DMS 273 (cell line): ENCODE results near the gene POLR2J.
"Not testable (repeated sequence)": the region's sequence is repeated elsewhere in the genome, so short reads cannot be mapped to it uniquely, and the experiment has no call there.

Experiments used
- DNase-seq: peaks from one replicate; lab custom pipeline; 2025; ENCODE audit not compliant: unreplicated experiment; lab: John Stamatoyannopoulos, UW

The POLR2J gene

DNA sequence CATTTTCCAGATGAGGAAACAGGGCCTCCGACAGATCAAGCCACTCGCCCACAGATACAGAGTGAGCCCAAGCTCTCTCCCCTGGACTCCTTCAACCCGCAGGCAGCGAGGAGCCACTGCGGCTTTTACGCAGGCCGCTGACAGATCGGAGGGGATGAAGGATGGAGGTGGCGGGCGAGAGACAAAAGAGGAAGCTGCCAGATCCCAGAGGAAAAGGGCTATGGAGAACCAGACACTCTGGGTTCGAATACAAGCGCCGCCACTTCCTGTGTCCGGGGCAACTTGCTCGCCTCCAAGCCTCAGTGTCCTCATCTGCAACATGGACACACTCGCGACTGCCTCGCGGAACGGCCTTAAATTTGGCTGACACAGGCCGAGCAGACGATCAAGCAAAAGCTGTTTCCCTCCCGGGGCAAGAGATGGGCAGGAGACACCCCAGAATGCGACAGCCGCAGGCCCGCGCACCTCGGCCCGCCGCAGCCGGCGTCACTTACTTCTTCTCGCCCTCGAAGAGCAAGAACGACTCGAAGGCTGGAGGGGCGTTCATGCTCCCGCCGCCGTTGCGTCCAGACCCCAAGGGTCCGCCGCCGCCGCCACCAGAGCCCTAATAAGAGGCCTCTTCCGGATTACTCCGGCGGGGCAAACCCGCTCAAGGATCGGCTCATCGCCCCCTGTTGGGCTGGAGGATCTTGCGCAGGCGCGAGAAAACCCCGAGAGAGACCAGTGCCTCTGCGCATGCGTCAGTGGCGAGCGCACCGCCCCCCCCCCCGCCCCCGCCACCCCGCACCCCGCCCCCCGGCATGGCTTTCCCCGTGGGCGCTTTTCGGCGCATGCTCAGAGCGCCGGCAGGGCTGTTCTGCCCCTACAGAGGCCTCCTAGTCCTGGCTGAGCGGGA, at the start of gene POLR2J:
Gene POLR2J, minus strand, starts transcription at position 609 of the 895 bp plus-strand sequence. Its CDS starts 62 bp downstream, at position 547.
- DNase-seq: not testable (repeated sequence)

DNA sequence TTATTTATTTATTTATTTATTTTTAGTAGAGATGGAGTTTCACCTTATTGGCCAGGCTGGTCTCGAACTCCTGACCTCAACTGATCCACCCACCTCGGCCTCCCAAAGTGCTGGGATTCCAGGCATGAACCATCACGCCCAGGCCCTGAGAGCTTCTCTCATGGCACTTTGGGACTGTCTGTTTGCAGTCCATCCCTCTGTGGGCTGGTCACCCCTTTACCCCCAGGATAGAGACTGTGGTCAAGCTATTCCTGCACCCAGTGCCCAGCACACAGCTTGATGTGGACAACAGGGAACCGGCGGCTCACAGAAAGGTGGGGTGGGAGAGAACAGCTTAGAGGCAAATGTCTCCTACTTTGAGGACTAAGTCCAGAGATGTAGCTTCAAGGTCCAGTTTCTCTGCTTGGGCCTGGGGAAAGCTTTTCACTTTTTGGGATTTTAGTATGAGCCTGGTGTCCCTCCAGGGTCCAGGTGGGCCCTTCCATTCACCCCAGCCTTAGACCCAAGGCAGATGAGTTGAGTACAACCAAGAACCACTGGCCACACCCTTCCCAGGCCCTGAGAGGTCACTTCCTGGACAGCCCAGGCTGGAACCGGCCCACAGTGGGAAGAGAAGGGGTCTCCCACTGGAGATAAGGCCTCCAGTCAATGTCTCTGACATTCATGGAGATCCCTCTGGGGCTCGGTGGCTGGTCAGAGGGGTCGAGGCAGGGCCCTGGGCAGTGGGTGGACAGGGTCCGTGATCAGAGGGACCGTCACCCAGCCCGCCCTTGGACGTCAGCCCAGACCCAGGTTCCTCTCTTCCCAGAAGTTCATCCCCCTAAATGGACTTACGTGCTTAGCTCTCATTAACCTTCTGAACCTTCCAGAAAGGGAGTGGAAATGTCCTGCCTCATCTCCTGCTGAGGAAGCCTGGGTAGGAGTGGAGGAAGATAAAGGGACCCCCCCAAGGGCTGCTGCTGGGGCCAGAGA, 49.4 kb upstream of the POLR2J start:
- DNase-seq: not testable (repeated sequence)

DNA sequence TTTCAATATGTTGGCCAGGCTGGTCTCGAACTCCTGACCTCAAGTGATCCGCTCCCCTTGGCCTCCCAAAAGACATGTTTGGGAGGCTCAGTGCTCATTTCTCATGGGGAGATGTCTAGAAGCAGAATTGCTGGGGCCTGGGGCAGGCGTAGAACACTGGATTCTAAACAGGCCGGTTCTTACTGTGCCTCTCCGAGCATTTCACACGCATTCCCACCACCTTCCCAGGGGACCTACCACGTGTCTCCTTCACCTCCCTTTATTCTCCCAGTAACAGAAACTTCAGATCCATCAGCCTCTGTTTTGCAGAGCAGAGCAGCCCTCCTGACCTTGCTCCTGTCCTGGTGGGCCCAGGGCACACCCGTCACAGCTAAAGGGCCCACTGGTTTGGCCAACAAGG, 48.5 kb upstream of the POLR2J start:
- DNase-seq: not testable (repeated sequence)

DNA sequence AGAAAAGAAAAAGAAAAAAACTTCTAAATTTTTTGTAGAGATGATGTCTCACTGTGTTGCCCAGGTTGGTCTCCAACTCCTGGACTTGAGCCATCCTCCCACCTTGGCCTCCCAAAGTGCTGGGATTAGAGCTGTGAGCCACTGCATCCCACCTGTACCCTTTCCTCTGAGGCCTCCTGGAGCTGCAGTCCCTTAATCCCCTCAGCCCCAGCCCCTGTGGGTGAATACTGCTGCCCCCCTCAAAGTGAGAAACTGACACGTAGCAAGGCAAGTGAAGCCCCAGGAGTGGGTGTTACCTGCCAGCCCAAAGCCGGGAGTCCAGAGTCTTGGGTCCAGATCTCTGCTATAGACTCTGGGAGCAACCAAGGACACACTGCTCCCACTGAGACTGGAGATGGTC, 46.1 kb upstream of the POLR2J start:
- not testable (repeated sequence) for DNase-seq

DNA sequence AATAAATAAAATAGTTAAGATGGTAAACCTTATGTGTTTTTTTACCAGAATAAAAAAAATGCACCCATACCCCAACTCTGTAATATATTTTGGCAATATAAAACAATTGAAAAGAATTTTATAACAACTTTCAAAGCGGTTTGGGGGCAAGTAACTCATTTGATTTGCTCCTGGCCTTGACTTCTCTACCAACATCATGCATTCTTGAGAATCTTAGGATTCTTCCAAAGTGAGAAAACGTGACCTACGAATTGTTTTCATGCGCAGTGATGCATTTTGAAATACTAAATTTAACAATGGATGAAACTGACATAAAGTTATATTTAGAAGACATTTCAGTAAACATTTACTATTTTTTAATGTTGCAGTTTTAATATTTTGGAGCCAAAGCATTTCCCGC, 42.1 kb upstream of the POLR2J start:
- DNase-seq: not testable (repeated sequence)

DNA sequence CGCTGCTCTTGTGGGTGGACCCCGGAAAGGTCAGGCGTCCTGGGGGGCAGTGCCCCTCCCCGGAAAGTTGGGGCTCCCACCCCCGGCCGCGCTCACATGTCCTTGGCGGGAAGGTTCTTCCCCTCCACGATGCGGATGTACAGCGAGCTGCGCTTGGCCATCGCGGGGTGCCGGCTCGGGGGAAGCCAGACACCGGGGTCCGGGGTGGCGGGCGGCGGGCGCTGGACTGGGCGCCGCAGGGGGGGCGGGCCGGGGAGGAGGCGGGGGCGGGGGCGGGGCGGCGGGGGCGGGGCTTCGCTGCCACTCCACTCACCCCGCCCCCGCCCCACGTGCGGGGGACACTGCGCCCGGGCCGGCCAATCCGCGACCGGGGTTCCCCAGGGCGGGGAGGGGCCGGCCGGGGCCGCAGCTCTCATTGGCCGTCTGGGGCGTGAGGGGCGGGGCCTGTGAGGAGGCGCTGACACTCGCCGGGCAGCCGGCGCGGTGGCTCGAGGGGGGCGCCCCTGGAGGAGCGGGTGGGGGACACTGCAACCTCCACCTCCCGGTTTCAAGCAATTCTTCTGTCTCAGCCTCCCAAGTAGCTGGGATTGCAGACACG, 38.9 kb upstream of the POLR2J start, which contains the start of gene RASA4B:
Gene RASA4B, minus strand, starts transcription at position 228 of the 598 bp plus-strand sequence. Its CDS starts 67 bp downstream, at position 161.
- DNase-seq: not testable (repeated sequence)

DNA sequence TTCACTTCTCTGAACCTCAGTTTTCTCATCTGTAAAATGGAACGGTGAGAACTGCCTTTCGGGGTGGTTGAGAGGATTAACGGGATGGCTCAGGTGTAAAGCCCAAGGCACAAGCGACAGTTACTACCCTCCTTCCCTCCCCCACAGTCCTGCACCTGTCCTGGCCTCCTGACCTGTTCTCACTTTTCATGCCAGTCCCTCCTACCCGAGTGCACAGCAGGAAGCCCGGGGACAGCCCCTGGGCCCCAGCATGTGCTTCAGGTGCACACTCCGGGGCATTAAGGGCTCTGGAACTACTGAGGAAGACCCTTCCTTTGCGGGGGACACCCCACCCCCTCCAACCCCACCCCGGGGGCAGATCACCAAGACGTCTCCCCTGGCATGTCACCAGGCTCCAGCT, 38.2 kb upstream of the POLR2J start:
- DNase-seq: not testable (repeated sequence)

DNA sequence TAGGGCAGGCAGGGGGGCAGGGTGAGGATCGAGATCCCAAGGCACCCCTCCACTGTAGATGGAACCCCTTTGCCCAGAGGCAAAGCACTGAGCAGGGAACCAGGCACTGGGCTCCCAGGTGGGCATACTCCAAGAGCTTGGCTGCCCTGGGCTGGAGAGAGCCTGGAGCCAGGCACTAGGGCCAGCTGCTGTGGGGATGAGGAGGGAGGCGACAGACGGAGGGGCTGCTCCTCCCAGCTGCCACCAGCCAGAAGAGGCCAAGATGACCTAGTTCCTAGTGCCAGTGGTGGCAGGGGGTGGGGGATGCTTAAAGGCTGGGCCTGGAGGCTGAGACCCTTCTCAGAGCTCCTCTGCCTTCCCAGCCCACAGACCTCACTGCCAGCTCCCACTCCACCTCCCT, 37.2 kb upstream of the POLR2J start:
- DNase-seq: not testable (repeated sequence)

DNA sequence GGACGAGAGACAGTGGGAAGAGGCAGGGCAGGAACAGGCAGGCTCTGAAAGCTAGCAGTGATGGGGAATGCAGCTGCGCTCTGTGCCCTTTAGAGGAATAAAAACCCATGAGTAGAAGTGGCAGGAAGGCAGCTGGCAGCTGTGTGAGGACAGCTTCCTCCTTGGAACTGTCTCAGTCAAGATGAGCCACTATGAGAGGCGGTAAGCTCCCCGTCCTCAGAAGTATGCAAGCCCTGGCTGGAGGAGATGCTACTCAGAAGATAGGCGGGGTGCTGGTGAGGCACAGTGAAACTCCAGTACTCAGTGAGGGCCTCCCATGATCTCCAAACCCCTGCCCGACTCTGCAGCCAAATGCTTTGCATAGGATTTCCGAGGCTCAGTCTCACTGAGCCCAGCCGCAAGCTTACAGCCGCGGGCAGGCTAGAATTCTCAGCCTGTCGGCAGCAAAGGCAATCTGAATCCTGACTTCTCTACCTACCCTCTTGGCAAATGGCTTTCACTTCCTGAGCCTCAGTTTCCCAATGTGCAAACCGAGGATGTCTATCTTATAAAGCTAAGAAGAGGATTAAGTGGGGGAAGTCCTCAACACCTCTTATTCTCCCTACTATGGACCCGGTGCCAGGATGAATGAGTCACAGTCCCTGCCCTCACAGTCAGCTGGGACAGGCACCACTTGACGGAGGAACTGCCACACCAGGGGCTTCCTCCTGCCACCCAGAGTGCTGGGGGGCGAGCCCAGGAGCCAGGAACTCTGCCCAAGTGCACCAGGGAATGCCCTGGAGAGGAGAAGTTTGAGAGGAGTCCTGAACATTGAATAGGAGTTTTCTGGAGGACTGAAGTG, 36.4 kb upstream of the POLR2J start:
- DNase-seq: not testable (repeated sequence)

DNA sequence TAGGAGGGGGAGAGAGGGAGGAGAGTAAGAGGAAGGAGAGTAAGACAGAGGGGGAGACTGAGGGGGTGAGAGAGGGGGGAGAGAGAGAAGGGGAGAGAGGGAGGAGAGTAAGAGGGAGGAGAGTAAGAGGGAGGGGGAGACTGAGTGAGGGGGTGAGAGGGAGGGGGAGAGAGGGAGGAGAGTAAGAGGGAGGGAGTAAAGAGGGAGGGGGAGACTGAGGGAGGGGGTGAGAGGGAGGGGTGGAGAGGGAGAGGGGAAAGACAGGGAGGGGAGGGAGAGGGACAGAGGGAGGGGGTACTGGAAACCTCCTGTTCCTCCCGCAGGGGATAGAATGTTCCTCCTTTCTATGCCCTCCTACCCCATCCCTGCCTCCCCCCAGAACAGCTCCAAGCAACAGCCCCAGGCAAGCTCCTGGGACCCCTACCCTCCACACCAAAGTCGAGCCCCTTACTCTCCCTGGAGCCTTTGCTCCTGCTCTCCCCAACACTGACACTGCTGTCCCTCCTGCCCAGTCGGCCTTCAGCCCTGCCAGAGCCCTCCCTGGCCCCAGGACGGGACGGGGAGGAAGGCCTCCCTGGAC, 34.0 kb upstream of the POLR2J start:
- not testable (repeated sequence) for DNase-seq

DNA sequence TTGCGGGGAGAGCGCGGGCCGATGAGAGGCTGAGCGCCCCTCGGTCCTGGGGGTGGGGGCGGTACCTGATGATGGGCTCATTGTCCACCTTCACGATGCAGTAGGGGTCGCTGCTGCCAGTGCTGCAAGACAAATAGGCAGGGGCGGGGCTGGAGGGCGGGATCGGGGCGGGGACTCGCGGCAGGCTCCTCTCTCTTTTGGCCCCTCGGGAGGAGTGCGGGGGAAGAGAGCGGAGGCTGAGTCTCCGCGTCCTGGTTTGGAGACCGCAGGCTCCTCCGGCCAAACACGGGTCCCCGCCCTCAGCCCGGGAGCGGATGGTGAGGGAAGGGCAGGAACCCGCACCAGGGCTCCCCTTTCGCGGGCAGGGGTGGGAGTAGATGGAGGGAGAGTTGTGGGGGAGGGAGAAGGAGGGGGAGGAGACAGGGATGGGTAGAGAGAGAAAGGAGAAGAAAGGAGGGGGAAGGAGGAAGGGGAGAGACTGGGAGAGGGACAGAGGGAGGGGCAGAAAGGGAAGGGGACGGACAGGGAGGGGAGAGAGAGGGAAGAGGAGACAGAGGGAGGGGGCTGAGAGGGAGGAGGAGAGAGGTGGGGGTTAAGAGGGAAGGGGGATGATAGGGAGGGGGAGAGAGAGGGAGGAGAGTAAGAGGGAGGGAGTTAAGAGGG, 33.3 kb upstream of the POLR2J start:
- not testable (repeated sequence) for DNase-seq

DNA sequence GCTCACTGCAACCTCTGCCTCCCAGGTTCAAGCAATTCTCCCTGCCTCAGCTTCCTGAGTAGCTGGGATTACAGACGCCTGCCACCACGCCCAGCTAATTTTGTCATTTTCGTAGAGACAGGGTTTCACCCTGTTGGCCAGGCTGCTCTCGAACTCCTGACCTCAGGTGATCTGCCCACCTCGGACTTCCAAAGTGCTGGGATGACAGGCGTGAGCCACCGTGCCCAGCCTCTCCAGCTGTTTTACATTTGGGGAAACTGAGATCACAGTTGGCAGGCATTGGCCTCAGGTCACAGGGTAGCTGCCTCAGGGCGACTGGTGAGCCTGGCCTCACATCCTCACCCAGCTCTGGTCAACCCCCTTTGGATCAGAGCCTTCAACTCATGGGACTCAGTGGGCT, 31.9 kb upstream of the POLR2J start:
- not testable (repeated sequence) for DNase-seq

DNA sequence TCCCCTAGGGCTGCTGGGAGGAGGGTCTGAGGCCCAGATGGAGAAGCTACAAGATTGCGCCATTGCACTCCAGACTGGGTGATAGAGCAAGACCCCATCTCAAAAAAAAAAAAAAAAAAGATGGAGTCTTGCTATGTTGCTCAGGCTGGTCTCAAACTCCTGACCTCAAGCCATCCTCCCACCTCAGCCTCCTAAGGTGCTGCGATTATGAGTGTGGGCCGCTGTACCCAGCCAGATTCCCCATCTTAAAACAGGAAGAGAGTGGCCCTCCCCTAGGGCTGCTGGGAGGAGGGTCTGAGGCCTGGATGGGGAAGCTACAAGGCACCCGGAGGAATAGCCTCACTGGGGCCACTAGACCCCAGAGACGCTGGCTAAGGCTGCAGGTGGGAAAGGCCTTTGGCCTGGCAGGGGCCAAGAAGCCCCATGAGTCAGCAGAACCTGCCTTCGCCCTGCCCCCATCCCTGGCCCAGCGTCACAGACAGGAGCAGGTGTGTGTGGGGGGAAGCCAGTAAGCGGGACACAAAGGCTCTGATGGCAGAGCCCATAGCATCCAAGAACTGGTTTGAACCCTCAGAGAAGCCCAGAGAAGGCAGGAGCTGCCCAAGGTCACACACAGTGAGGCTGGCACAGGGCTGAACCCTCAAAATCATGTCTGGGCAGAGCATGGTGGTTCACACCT, 28.8 kb upstream of the POLR2J start:
- not testable (repeated sequence) for DNase-seq

DNA sequence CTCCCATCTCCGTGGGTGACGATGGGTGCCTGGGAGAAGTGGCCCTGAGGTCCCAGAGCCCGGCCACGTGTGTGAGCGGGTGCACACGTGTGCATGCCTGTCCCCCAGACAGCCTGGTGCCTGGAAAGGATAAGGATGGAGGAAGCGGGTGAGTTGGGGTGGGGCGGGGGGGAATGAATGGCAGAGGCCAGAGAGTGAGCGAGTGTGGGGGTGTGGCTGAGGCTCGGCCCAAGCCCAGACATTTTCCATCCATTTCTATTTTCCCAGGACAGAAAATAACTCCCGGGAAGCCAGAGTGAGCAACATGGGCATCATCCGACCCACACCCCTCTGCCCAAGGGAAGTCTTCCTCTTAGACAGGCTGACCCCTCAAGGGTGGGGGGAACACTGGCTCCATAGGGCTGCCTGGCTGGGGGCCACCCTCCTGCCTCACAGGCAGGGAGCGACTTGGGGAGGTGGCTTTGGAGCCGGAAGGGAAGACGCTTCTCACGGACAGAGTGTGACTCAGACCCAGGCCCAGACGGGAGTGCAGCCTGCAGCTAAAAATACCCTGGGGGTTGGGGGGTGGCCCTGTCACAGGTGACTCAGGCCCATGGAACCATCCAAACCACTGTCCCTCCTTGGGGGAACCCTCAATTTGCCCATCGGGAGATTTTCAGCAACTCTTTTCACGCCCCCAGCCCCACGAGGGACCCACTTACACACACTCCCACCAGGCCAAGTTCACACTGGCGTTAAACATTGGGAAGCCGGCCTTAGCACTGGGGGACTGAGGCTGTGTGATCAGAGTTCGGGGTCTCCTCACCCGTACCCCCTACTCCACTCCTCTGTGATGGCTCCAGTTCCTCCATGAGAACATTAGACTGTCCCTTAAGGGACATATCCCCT, 26.8 kb upstream of the POLR2J start:
- not testable (repeated sequence) for DNase-seq

DNA sequence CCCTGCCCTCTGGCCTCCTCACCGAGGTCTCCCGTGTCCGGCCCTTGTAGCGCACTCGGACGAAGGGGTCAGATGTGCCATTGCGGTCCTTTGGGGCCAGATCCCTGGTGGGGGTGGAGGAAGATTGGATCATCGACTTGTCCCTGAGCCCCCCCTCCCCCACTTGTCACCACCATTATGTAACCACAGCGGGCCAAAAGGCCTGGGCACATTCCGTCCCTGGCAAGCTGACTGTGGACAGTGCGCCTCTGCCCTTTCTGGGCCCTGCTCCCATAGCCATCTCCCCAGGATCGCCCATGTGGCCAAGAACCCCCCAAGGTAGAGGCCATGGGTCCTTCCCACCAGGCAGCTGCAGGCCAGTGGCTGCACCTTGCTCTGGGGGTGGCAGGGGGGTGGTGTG, 24.4 kb upstream of the POLR2J start:
- DNase-seq: not testable (repeated sequence)

DNA sequence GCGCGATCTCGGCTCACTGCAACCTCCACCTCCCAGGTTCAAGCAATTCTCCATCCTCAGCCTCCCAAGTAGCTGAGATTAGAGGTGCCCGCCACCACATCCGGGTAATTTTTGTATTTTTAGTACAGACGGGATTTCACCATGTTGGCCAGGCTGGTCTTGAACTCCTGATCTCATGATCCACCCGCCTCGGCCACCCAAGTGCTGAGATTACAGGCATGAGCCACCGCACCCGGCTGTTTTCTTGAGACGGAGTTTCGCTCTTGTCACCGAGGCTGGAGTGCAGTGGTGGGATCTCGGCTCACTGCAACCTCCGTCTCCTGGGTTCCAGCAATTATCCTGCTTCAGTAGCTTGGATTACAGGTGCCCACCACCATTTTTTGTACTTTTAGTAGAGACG, 19.6 kb upstream of the POLR2J start:
- DNase-seq: not testable (repeated sequence)

DNA sequence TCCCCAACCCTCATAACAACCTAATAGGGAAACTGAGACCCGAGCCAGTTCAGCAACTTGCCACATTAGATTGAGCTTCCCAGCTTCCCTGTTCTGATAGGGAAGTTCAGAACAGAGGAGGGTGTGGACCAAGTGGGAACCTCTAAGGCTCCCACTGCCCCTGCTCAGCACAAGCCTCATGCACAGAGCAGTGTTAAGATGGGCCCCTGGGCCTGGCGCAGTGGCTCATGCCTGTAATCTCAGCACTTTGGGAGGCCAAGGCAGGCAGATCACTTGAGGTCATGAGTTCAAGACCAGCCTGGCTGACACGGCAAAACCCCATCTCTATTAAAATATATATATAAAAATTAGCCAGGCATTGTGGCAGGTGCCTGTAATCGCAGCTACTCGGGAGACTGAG, 18.6 kb upstream of the POLR2J start:
- not testable (repeated sequence) for DNase-seq

DNA sequence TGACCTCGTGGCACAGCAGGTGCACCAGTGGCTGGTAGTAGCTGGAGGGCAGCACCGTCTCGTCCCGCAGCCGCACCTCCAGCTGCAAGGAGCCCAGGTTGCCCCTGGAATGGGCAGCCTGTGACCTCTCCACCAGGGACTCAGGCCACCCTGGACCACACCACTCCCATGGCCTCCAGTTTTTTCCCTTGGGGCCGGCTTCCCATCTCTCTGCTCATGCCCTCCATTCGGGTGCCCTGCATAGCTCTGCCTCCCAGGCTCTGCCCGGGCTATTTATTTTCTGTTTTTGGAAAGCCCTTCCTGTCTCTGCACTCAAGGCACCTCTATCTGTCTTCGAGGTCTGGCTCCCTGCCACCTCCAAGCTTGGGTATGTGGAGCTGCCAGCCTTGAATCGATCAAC, 18.1 kb upstream of the POLR2J start:
- DNase-seq: not testable (repeated sequence)
